ENCODE data around the gene SOCS7.

SOCS7 gene

DNA sequence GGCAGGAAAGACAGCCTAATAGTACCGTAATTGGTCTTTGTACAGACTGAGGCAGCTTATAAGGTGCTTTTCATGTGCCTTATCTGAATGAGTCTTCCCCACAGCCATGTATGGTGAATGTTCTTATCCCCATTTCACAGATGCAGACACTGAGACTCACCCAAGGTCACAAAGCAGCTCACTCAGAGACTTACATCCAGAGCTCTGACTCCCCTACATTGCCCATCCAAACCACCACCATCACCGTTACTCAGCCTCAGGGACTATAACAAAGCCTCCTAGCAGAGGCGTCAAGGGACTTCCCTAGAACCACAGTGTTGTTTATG is 7.3 kb upstream of the SOCS7 start:
- no peaks in the 10 kb centered on the region for H3K27me3 ChIP-seq (ENCODE audit: insufficient read depth, insufficient read length)
- H3K4me3 ChIP-seq (ENCODE audit: insufficient read length, low read depth): no peak overlapping the region
- H3K36me3 ChIP-seq (ENCODE audit: insufficient read depth, insufficient read length, low read length): no peaks in the 10 kb centered on the region
- no peaks in the 10 kb centered on the region for H3K9me3 ChIP-seq (ENCODE audit: insufficient read depth, low read length)
- peaks cover 15% of the 10 kb centered on the region for H3K4me1 ChIP-seq (ENCODE audit: insufficient read depth, insufficient read length)
- no peak for DNase-seq (ENCODE audit: low read depth, low spot score)
- H3K9ac ChIP-seq (ENCODE audit: insufficient read length, low read depth): no peak overlapping the region
- TF ChIP-seq SUZ12 (IDR thresholded peaks at IDR 0.05; ENCODE audit: extremely low read depth, insufficient read depth, insufficient read length): no peak
- no peak for TF ChIP-seq YY1 (IDR thresholded peaks at IDR 0.05; ENCODE audit: insufficient read depth, insufficient read length)

DNA sequence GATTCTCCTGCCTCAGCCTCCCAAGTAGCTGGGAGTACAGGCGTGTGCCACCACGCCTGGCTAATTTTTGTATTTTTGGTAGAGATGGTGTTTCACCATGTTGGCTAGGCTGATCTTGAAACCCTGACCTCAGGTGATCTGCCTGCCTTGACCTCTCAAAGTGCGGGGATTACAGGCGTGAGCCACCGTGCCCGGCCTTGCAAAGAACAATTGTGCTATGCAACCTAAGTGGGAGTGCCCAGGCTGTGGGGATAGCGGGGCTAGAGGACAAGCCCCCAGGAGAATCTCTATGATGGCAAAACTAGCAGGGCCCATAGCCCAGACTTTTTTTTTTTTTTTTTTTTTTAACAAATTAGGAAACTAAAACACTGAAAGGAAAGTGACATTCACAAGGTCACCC is 5.9 kb upstream of the SOCS7 start:
- no peak for DNase-seq (ENCODE audit: low read depth, low spot score)
- no peaks in the 10 kb centered on the region for H3K9me3 ChIP-seq (ENCODE audit: insufficient read depth, low read length)

DNA sequence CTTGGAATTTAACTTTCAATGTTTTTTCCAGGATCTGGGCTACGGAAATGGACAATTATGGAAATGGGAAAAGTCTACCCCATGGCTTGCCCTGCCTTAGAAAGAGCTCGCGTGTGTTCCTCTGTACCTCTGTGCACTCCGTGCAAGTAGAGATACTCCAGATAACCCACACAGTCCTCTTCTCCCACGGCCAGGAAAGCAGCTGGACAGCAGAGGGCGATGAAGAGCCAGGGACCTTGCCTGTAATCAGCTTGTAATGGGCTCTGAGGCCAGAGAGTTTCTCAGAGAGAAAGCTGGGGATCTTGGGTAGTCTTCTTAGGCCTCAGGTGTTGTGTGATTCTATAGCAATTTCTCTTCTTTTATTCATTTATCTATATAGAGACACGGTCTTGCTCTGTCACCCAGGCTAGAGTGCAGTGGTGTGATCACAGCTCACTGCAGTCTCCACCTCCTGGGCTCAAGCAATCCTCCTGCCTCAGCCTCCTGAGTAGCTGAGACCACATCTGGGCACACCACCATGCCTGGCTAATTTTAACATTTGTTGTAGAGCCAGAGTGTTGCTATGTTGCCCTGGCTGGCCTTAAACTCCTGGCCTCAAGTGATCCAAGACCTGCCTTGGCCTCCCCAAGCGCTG is 2.4 kb upstream of the SOCS7 start:
- H3K36me3 ChIP-seq (ENCODE audit: insufficient read depth, insufficient read length, low read length): no peaks in the 10 kb centered on the region
- H3K4me3 ChIP-seq (ENCODE audit: insufficient read length, low read depth): no peak overlapping the region
- DNase-seq (ENCODE audit: low read depth, low spot score): peak; percentile 70

More for the DNA sequence above, 5.9 kb upstream of the SOCS7 start:
- Histone ChIP-seq H3K9ac (ENCODE audit: insufficient read length, low read depth) (no peak overlapping the region), H3K4me3 (ENCODE audit: insufficient read length, low read depth) (no peak overlapping the region), H3K36me3 (ENCODE audit: insufficient read depth, insufficient read length, low read length) (no peaks in the 10 kb centered on the region), H3K27me3 (ENCODE audit: insufficient read depth, insufficient read length) (no peaks in the 10 kb centered on the region), H3K4me1 (ENCODE audit: insufficient read depth, insufficient read length) (peaks cover 15% of the 10 kb centered on the region)
- no peak for TF ChIP-seq SUZ12 (IDR thresholded peaks at IDR 0.05; ENCODE audit: extremely low read depth, insufficient read depth, insufficient read length)
- no peak for TF ChIP-seq ZNF274 (IDR thresholded peaks at IDR 0.05; ENCODE audit: low read depth, low read length)
- no peak for TF ChIP-seq YY1 (IDR thresholded peaks at IDR 0.05; ENCODE audit: insufficient read depth, insufficient read length)

DNA sequence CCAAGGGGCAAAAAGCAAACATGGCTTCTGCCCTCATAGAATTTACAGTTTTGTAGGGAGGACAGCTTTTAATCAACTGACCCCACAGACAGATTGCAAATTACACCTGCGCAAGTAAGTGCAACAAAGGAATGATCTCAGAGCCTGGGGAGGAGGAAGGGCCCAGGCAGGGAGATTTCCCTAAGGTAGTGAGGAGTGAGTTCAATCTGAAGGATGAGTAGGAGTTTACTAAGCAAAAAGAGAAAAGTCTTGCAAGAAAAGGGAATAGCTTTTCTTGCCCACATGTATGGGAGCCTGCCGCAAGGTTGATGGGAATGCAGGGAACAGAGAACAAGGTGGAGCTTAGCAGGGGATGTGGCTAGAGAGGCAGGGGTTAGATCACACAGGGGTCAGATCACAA is 1.6 kb upstream of the SOCS7 start:
- Histone ChIP-seq H3K9me3 (ENCODE audit: insufficient read depth, low read length) (no peaks in the 10 kb centered on the region), H3K9ac (ENCODE audit: insufficient read length, low read depth) (peak overlapping the region; percentile 36), H3K4me1 (ENCODE audit: insufficient read depth, insufficient read length) (peaks cover 3% of the 10 kb centered on the region), H3K27me3 (ENCODE audit: insufficient read depth, insufficient read length) (peaks cover 15% of the 10 kb centered on the region), H3K36me3 (ENCODE audit: insufficient read depth, insufficient read length, low read length) (no peaks in the 10 kb centered on the region), H3K4me3 (ENCODE audit: insufficient read length, low read depth) (no peak overlapping the region)
- no peak for DNase-seq (ENCODE audit: low read depth, low spot score)
- TF ChIP-seq YY1 (IDR thresholded peaks at IDR 0.05; ENCODE audit: insufficient read depth, insufficient read length) (no peak), ZNF274 (IDR thresholded peaks at IDR 0.05; ENCODE audit: low read depth, low read length) (no peak), SUZ12 (IDR thresholded peaks at IDR 0.05; ENCODE audit: extremely low read depth, insufficient read depth, insufficient read length) (no peak)

More for the DNA sequence above, 2.4 kb upstream of the SOCS7 start:
- H3K27me3 ChIP-seq (ENCODE audit: insufficient read depth, insufficient read length): peaks cover 15% of the 10 kb centered on the region
- peaks cover 7% of the 10 kb centered on the region for H3K4me1 ChIP-seq (ENCODE audit: insufficient read depth, insufficient read length)
- H3K9me3 ChIP-seq (ENCODE audit: insufficient read depth, low read length): no peaks in the 10 kb centered on the region
- no peak overlapping the region for H3K9ac ChIP-seq (ENCODE audit: insufficient read length, low read depth)
- TF ChIP-seq SUZ12 (IDR thresholded peaks at IDR 0.05; ENCODE audit: extremely low read depth, insufficient read depth, insufficient read length) (no peak), ZNF274 (IDR thresholded peaks at IDR 0.05; ENCODE audit: low read depth, low read length) (no peak), YY1 (IDR thresholded peaks at IDR 0.05; ENCODE audit: insufficient read depth, insufficient read length) (no peak)

DNA sequence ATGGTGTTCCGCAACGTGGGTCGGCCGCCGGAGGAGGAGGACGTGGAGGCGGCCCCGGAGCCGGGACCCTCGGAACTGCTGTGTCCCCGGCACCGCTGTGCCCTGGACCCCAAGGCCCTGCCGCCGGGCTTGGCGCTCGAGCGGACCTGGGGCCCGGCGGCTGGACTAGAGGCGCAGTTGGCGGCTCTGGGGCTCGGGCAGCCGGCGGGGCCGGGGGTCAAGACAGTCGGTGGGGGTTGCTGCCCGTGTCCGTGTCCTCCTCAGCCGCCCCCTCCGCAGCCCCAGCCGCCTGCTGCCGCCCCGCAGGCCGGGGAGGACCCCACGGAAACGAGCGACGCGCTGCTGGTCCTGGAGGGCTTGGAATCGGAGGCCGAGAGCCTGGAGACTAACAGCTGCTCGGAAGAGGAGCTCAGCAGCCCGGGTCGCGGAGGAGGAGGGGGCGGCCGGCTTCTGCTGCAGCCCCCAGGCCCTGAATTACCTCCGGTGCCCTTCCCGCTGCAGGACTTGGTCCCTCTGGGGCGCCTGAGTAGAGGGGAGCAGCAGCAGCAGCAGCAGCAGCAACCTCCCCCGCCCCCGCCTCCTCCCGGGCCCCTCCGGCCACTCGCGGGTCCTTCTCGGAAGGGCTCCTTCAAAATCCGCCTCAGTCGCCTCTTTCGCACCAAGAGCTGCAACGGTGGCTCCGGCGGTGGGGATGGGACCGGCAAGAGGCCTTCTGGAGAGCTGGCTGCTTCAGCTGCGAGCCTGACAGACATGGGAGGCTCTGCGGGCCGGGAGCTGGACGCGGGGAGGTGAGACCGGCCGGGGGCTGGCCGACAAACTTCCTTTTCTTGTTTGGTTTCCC is 821 bp downstream of the SOCS7 start:
- H3K9ac ChIP-seq (ENCODE audit: insufficient read length, low read depth): peak overlapping the region; percentile 80
- DNase-seq (ENCODE audit: low read depth, low spot score): no peak
- TF ChIP-seq SUZ12 (IDR thresholded peaks at IDR 0.05; ENCODE audit: extremely low read depth, insufficient read depth, insufficient read length) (no peak), YY1 (IDR thresholded peaks at IDR 0.05; ENCODE audit: insufficient read depth, insufficient read length) (no peak)
- no peaks in the 10 kb centered on the region for H3K36me3 ChIP-seq (ENCODE audit: insufficient read depth, insufficient read length, low read length)
- peak overlapping the region; percentile 66 for H3K4me3 ChIP-seq (ENCODE audit: insufficient read length, low read depth)
- peaks cover 3% of the 10 kb centered on the region for H3K4me1 ChIP-seq (ENCODE audit: insufficient read depth, insufficient read length)
- peaks cover 15% of the 10 kb centered on the region for H3K27me3 ChIP-seq (ENCODE audit: insufficient read depth, insufficient read length)
- no peaks in the 10 kb centered on the region for H3K9me3 ChIP-seq (ENCODE audit: insufficient read depth, low read length)

DNA sequence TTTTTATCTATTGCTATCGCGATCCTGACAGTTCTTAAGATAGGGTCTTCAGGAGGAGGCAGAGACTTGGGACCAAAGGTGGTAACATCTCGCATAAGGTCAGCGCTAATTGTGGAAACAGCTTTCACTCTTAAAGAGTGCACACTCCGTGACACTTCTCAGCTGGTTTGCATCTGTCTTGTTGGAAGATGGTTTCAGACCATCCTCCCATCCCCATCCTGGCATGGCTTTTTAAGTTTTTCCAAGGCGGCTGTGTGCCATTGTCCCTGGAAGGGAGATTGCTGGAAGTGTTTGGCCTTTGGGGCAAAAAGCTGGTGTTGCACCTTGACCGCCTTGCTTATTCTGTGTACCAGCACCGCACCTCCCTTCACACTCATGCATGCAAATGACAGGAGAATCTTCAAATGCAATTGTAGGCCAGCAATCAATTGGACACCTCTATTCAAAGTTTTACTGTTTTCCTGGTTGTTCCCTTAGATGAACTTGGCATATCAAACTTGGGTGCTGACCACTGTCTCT is 1.5 kb downstream of the SOCS7 start:
- no peak for DNase-seq (ENCODE audit: low read depth, low spot score)
- no peaks in the 10 kb centered on the region for H3K9me3 ChIP-seq (ENCODE audit: insufficient read depth, low read length)
- peak overlapping the region; percentile 66 for H3K4me3 ChIP-seq (ENCODE audit: insufficient read length, low read depth)
- no peak for TF ChIP-seq YY1 (IDR thresholded peaks at IDR 0.05; ENCODE audit: insufficient read depth, insufficient read length)
- no peak for TF ChIP-seq ZNF274 (IDR thresholded peaks at IDR 0.05; ENCODE audit: low read depth, low read length)
- no peak for TF ChIP-seq SUZ12 (IDR thresholded peaks at IDR 0.05; ENCODE audit: extremely low read depth, insufficient read depth, insufficient read length)
- peaks cover 15% of the 10 kb centered on the region for H3K27me3 ChIP-seq (ENCODE audit: insufficient read depth, insufficient read length)
- no peaks in the 10 kb centered on the region for H3K36me3 ChIP-seq (ENCODE audit: insufficient read depth, insufficient read length, low read length)
- peak overlapping the region; percentile 80 for H3K9ac ChIP-seq (ENCODE audit: insufficient read length, low read depth)
- peaks cover 3% of the 10 kb centered on the region for H3K4me1 ChIP-seq (ENCODE audit: insufficient read depth, insufficient read length)

DNA sequence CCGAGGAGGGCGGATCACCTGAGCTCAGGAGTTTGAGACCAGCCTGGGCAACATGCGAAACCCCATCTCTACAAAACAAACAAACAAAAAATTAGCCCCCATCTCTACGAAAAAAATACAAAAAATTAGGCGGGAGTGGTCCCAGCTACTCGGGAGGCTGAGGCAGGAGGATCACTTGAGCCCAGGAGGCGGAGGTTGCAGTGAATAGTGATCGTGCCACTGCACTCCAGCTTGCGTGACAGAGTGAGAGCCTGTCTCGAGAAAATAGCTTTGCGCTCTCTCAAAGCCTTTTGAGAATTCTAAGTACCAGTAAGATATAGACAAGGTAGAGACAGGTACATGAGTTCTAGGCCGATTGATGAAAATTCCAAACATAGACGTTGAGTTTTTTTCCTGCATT is 2.0 kb downstream of the SOCS7 start:
- Histone ChIP-seq H3K27me3 (ENCODE audit: insufficient read depth, insufficient read length) (peaks cover 15% of the 10 kb centered on the region), H3K36me3 (ENCODE audit: insufficient read depth, insufficient read length, low read length) (no peaks in the 10 kb centered on the region), H3K9me3 (ENCODE audit: insufficient read depth, low read length) (no peaks in the 10 kb centered on the region), H3K4me3 (ENCODE audit: insufficient read length, low read depth) (no peak overlapping the region), H3K4me1 (ENCODE audit: insufficient read depth, insufficient read length) (peaks cover 3% of the 10 kb centered on the region), H3K9ac (ENCODE audit: insufficient read length, low read depth) (no peak overlapping the region)
- no peak for DNase-seq (ENCODE audit: low read depth, low spot score)
- no peak for TF ChIP-seq SUZ12 (IDR thresholded peaks at IDR 0.05; ENCODE audit: extremely low read depth, insufficient read depth, insufficient read length)
- TF ChIP-seq YY1 (IDR thresholded peaks at IDR 0.05; ENCODE audit: insufficient read depth, insufficient read length): no peak
- no peak for TF ChIP-seq ZNF274 (IDR thresholded peaks at IDR 0.05; ENCODE audit: low read depth, low read length)

Data from NT2/D1 (cell line).